Renal cortical epithelial cell (primary cell): ENCODE results near the gene ATP8A1. TPM values are rescaled to one million over a fixed set of nuclear protein-coding genes. Genes with fewer than 3 reads are reported as not detected.

ENCODE experiments used
- DNase-seq: peaks from one replicate; pipeline ENCODE4 v3.0.0-alpha.2; 2011; ENCODE audit warnings: low read depth
- total RNA-seq: library from RNA; depleted of rRNA; stranded (reverse); fragments of >200 nt; gene quantifications from 2 replicates; pipeline ENCODE4 v1.2.3, GENCODE V29; 2014

The ATP8A1 gene
- total RNA-seq, 1 donor from 2014 or later: 38.4 TPM

- peak; percentile 17 for DNase-seq
Observed at GRCh38 chr4:42570221-42570620, 86.7 kb downstream of the ATP8A1 start.

GRCh38 chr4:42568610-42569207, 88.2 kb downstream of the ATP8A1 start:
- peak; percentile 75 for DNase-seq

- no peak for DNase-seq
Observed at GRCh38 chr4:42566835-42567234, 90.1 kb downstream of the ATP8A1 start.

GRCh38 chr4:42562016-42562415, 94.9 kb downstream of the ATP8A1 start:
- DNase-seq: no peak

GRCh38 chr4:42561031-42561430, 95.9 kb downstream of the ATP8A1 start:
- no peak for DNase-seq

GRCh38 chr4:42560467-42560861, 96.4 kb downstream of the ATP8A1 start:
- peak; percentile 12 for DNase-seq

- no peak for DNase-seq
Observed at GRCh38 chr4:42558156-42558555, 98.7 kb downstream of the ATP8A1 start.

GRCh38 chr4:42555828-42556227, 101.1 kb downstream of the ATP8A1 start:
- DNase-seq: peak; percentile 41

GRCh38 chr4:42554072-42554471, 102.8 kb downstream of the ATP8A1 start:
- DNase-seq: no peak

GRCh38 chr4:42549896-42550295, 107.0 kb downstream of the ATP8A1 start:
- no peak for DNase-seq

- no peak for DNase-seq
Observed at GRCh38 chr4:42547805-42548204, 109.1 kb downstream of the ATP8A1 start.

GRCh38 chr4:42543762-42544161, 113.1 kb downstream of the ATP8A1 start:
- DNase-seq: no peak

GRCh38 chr4:42543126-42543525, 113.8 kb downstream of the ATP8A1 start:
- no peak for DNase-seq

GRCh38 chr4:42541647-42542046, 115.3 kb downstream of the ATP8A1 start:
- no peak for DNase-seq

- peak; percentile 2 for DNase-seq
Observed at GRCh38 chr4:42533042-42533441, 123.9 kb downstream of the ATP8A1 start.

- DNase-seq: no peak
Observed at GRCh38 chr4:42531341-42532030, 125.4 kb downstream of the ATP8A1 start.

- no peak for DNase-seq
Observed at GRCh38 chr4:42523066-42523718, 133.7 kb downstream of the ATP8A1 start.

- DNase-seq: peak; percentile 56
Observed at GRCh38 chr4:42519803-42520417, 137.0 kb downstream of the ATP8A1 start.

- DNase-seq: no peak
Observed at GRCh38 chr4:42515156-42515884, 141.6 kb downstream of the ATP8A1 start.

GRCh38 chr4:42513748-42514492, 143.0 kb downstream of the ATP8A1 start:
- no peak for DNase-seq

- no peak for DNase-seq
Observed at GRCh38 chr4:42512226-42512625, 144.7 kb downstream of the ATP8A1 start.
